Esophagus muscularis mucosa (tissue), 4 donors: ENCODE results near the gene GPATCH8. TPM values are rescaled to one million over a fixed set of nuclear protein-coding genes. Genes with fewer than 3 reads are reported as not detected.

Experiments used
- DNase-seq: peaks from one replicate; pipeline ENCODE4 v3.0.0-alpha.2; 2017; ENCODE audit errors: extremely low spot score
- H3K27ac ChIP-seq, 4 donors: fragments of 200-600 bp; sonication (generic); replicated peaks in 1 of 4; 1 replicate in 3 of 4; 2 replicates in 1 of 4; pipeline ENCODE4 v1.5.1; 2016 to 2019; ENCODE audit warnings: mild to moderate bottlenecking in 1 of 4
- H3K27me3 ChIP-seq, 4 donors: fragments of 200-600 bp; sonication (generic); one replicate each; pipeline versions ENCODE4 v1.5.1 to v1.6.0; 2016 to 2019
- H3K36me3 ChIP-seq, 4 donors: fragments of 200-600 bp; sonication (generic); one replicate each; pipeline ENCODE4 v1.5.1; 2016 to 2019
- H3K4me1 ChIP-seq, 4 donors: fragments of 200-600 bp; sonication (generic); one replicate each; pipeline ENCODE4 v1.5.1; 2016 to 2019
- H3K4me3 ChIP-seq, 4 donors: fragments of 200-600 bp; sonication (generic); 1 replicate in 2 of 4; 2 replicates in 2 of 4; pipeline ENCODE4 v1.5.1; 2016 to 2019; ENCODE audit warnings: mild to moderate bottlenecking in 4 of 4, moderate library complexity in 1 of 4
- H3K9me3 ChIP-seq, 4 donors: fragments of 200-600 bp; sonication (generic); 1 replicate in 3 of 4; 2 replicates in 1 of 4; pipeline ENCODE4 v1.5.1; 2016 to 2019
- CTCF ChIP-seq, 3 experiments: fragments of 200-600 bp in 2 of 3; fragments of 450-650 bp in 1 of 3; sonication (generic) in 2 of 3; IDR thresholded peaks; one replicate each; pipeline ENCODE4 v1.5.1; 2017 to 2019; ENCODE audit warnings: antibody characterized with exemption in 3 of 3, mild to moderate bottlenecking in 2 of 3, moderate library complexity in 1 of 3
- EP300 ChIP-seq: sonication (generic); formaldehyde crosslinking; IDR thresholded peaks from one replicate; pipeline ENCODE4 v1.6.1; 2017; ENCODE audit warnings: antibody characterized with exemption
- POLR2A ChIP-seq: fragments of 450-650 bp; IDR thresholded peaks from one replicate; pipeline ENCODE4 v1.6.1; 2017; ENCODE audit warnings: antibody characterized with exemption, moderate library complexity, mild to moderate bottlenecking, low read depth
- POLR2AphosphoS5 ChIP-seq, 2 donors: sonication (generic); formaldehyde crosslinking; IDR thresholded peaks; one replicate each; pipeline ENCODE4 v1.6.1; 2017; ENCODE audit warnings: antibody characterized with exemption in 2 of 2
- WGBS: methylation state at CpG from one replicate; pipeline ENCODE4 v1.1.5; 2018; 5-methylcytosine and 5-hydroxymethylcytosine counted together
- intact Hi-C: fragments of 100-400 bp; cut with DNase I; formaldehyde crosslinking; loops from one replicate; pipeline ENCODE4 v1.15.1; 2023
- total RNA-seq, 4 donors: library from RNA; depleted of rRNA; stranded (reverse); fragments of >200 nt; gene quantifications; one replicate each; pipeline versions ENCODE4 v1.1.0 to v1.2.1, GENCODE V29; 2016

The GPATCH8 gene
- total RNA-seq, 4 donors from 2014 or later: 21.0 to 51.1 (median 27.9) TPM

- no peak for DNase-seq
- no peak for TF ChIP-seq EP300
- TF ChIP-seq CTCF (IDR thresholded peaks at IDR 0.05): no peak
- no peak for TF ChIP-seq POLR2AphosphoS5 (IDR thresholded peaks at IDR 0.05)
- no peak for TF ChIP-seq POLR2A
- Histone ChIP-seq H3K27ac (no peak overlapping the region), H3K4me1 (peaks cover 15 to 21% (median 19%) of the 10 kb centered on the region in 4 donors), H3K4me3 (peak overlapping the region; percentile 51 to 70 (median 60)), H3K9me3 (no peaks in the 10 kb centered on the region), H3K36me3 (no peaks in the 10 kb centered on the region), H3K27me3 (peaks cover 0 to 28% (median 0%) of the 10 kb centered on the region in 4 donors)
- intact Hi-C loops: no loop called here
- 28% methylated on average over 19 of the region's 29 CpGs for WGBS
Observed at GRCh38 chr17:44384281-44384822, 118.9 kb downstream of the GPATCH8 start.

DNA sequence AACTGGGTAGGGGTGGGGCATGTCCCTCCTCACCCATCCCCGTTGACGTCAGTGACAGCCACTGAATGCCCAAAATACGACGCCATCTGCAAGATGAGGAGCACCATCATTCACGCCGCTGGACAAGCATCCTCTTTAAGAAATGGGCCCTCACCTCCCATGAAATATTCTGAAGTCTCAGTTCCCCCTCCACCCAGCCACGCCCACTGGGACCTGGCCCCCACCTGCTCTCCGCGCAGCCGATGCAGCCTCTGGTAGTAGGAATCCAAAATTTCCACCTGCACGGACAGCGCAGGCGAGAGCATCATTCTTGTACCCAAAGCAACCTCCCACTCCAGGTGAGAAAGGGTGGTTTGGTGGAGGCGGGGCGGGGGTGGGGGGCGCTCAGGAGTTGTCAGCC, 119.3 kb downstream of the GPATCH8 start:
- Histone ChIP-seq H3K4me1 (peaks cover 15 to 21% (median 19%) of the 10 kb centered on the region in 4 donors), H3K4me3 (no peak overlapping the region), H3K36me3 (no peaks in the 10 kb centered on the region), H3K27me3 (peaks cover 0 to 28% (median 0%) of the 10 kb centered on the region in 4 donors), H3K9me3 (no peaks in the 10 kb centered on the region), H3K27ac (no peak overlapping the region)
- TF ChIP-seq POLR2AphosphoS5 (IDR thresholded peaks at IDR 0.05): no peak
- TF ChIP-seq CTCF (IDR thresholded peaks at IDR 0.05): no peak
- TF ChIP-seq POLR2A: no peak
- TF ChIP-seq EP300: no peak
- no peak for DNase-seq
- intact Hi-C loops: no loop called here
- 81% methylated on average over 9 of the region's 16 CpGs for WGBS

DNA sequence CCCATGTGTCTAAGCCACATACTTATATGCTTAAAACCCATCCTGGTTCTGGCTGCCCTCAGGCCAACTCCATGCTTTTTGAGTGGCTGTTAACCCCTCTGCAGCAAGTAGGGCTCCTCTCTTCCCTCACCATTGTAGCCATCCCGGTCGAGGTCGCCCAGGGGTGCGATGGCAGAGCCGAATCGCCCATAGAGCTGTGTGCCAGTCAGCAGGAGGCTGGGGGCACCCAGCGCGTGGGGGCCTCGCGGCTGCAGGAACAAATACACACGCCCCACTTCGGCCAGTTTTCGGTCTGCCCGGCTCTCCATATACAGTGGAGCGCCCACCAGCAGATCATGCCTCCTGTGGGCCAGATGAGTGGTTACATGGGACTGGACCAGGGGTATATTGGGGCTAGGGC, 119.8 kb downstream of the GPATCH8 start:
- H3K4me3 ChIP-seq: no peak overlapping the region
- WGBS: 93% methylated on average over 15 of the region's 15 CpGs
- H3K4me1 ChIP-seq: peaks cover 15 to 21% (median 19%) of the 10 kb centered on the region in 4 donors
- peaks cover 0 to 28% (median 0%) of the 10 kb centered on the region in 4 donors for H3K27me3 ChIP-seq
- DNase-seq: no peak
- intact Hi-C loops: no loop called here
- H3K9me3 ChIP-seq: no peaks in the 10 kb centered on the region
- H3K36me3 ChIP-seq: no peaks in the 10 kb centered on the region
- H3K27ac ChIP-seq: no peak overlapping the region
- no peak for TF ChIP-seq POLR2A
- TF ChIP-seq CTCF (IDR thresholded peaks at IDR 0.05): no peak
- TF ChIP-seq POLR2AphosphoS5 (IDR thresholded peaks at IDR 0.05): no peak
- TF ChIP-seq EP300: no peak

DNA sequence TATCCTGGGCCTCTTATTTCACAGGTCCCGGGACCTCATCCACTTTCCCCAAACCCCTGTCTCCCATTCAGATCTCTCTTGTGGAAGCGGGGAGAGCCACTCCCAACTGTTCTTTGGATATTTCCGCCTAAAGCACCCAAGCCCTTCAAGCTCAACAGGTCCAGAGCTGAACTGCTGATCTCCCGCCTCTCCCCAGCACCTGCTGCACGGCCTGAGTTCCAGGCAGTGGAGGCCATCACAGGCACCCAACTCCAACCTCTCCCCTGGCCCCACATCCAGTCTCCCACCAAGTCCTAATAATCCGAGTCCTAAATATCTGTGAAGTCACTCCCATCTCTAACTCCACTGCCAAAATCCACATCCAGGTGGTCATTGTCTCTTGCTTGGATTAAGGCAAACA, 120.3 kb downstream of the GPATCH8 start:
- peaks cover 15 to 21% (median 19%) of the 10 kb centered on the region in 4 donors for H3K4me1 ChIP-seq
- 92% methylated on average over 6 of the region's 6 CpGs for WGBS
- no peaks in the 10 kb centered on the region for H3K9me3 ChIP-seq
- H3K27ac ChIP-seq: no peak overlapping the region
- no peak for TF ChIP-seq POLR2AphosphoS5 (IDR thresholded peaks at IDR 0.05)
- TF ChIP-seq EP300: no peak
- no peak for TF ChIP-seq CTCF (IDR thresholded peaks at IDR 0.05)
- TF ChIP-seq POLR2A: no peak
- H3K27me3 ChIP-seq: peaks cover 0 to 28% (median 0%) of the 10 kb centered on the region in 4 donors
- no peak for DNase-seq
- intact Hi-C loops: no loop called here
- H3K36me3 ChIP-seq: no peaks in the 10 kb centered on the region
- H3K4me3 ChIP-seq: no peak overlapping the region
